ENCODE measurements around the gene PDLIM7.
A peak's percentile ranks its signal among the peaks of the same experiment; 100 is the strongest.

The PDLIM7 gene

GRCh38 chr5:177456976-177457851 lies 40.2 kb downstream of the PDLIM7 start:
- in situ Hi-C loops (cut with MboI; ENCODE audit: low sequenced_read_pairs, unreplicated experiment) = loop anchor here (10.0 kb wide), 1 partner anchor 52 kb away; the partner anchor contains the start of genes F12 and PFN3
- peak; percentile 93 for DNase-seq (ENCODE audit: low spot score)
- peak; percentile 16 for TF ChIP-seq CTCF (IDR thresholded peaks at IDR 0.05; ENCODE audit: borderline replicate concordance, control extremely low read depth, extremely low read depth, insufficient read depth, missing control alignments)

GRCh38 chr5:177456591-177456964 lies 40.8 kb downstream of the PDLIM7 start:
- no peak for DNase-seq (ENCODE audit: low spot score)
- in situ Hi-C loops (cut with MboI; ENCODE audit: low sequenced_read_pairs, unreplicated experiment) = loop anchor here (10.0 kb wide), 1 partner anchor 52 kb away; the partner anchor contains the start of genes F12 and PFN3
- TF ChIP-seq CTCF (IDR thresholded peaks at IDR 0.05; ENCODE audit: borderline replicate concordance, control extremely low read depth, extremely low read depth, insufficient read depth, missing control alignments) = no peak

GRCh38 chr5:177455661-177456590 lies 41.5 kb downstream of the PDLIM7 start:
- peak; percentile 95 for TF ChIP-seq CTCF (IDR thresholded peaks at IDR 0.05; ENCODE audit: borderline replicate concordance, control extremely low read depth, extremely low read depth, insufficient read depth, missing control alignments)
- DNase-seq (ENCODE audit: low spot score) = peak; percentile 93
- in situ Hi-C loops (cut with MboI; ENCODE audit: low sequenced_read_pairs, unreplicated experiment) = loop anchor here (10.0 kb wide), 1 partner anchor 51 kb away; the partner anchor contains the start of genes F12 and PFN3

DNA sequence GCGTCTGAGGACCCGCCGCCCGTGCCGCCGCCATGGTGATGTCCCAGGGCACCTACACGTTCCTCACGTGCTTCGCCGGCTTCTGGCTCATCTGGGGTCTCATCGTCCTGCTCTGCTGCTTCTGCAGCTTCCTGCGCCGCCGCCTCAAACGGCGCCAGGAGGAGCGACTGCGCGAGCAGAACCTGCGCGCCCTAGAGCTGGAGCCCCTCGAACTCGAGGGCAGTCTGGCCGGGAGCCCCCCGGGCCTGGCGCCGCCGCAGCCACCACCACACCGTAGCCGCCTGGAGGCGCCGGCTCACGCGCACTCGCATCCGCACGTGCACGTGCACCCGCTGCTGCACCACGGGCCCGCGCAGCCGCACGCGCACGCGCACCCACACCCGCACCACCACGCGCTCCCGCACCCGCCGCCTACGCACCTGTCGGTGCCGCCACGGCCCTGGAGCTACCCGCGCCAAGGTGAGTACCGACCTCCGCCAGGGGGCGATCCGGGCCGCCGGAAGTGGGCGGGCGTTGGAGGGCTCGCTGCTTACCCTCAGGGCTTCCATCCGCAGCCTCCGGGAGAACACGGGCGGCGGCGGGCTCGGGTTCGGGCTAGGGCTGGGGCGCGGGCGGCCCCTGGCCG lies 42.3 kb downstream of the PDLIM7 start:
- DNase-seq (ENCODE audit: low spot score) = peak; percentile 89
- TF ChIP-seq CTCF (IDR thresholded peaks at IDR 0.05; ENCODE audit: borderline replicate concordance, control extremely low read depth, extremely low read depth, insufficient read depth, missing control alignments) = peak; percentile 90
- in situ Hi-C loops (cut with MboI; ENCODE audit: low sequenced_read_pairs, unreplicated experiment) = loop anchor here (10.0 kb wide), 1 partner anchor 50 kb away; the partner anchor contains the start of genes F12 and PFN3

DNA sequence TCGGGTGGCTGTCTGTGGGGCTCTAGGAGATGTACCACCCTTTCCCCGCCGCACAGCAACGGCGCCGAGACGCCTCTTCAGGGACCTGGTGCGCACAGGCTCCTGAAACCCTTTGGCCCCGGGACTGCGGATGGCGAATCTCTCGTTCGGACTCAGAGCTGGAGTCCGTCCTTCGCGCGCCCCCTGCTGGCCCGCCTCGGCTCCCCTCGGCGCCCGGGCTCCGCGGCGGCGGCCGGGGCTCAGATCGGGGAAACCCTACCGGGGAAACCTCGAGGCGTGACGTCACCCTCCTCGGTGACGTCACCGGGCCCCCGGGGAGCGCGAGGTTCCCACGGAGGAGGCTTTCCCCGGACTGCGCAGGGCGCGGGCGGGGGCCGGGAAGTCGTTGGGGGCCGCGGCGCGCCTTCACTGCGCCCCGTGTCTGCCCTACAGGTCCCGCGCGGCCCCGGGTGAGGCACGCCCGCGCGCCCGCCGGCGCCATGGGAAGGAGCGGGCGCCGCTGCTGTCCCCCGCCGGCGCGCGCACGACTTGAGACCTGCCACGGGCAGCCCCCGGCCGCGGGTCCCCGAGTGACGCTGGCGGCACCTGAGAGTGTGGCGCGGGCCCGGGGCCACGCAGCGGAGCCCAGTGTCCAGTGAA lies 42.9 kb downstream of the PDLIM7 start:
- peak; percentile 98 for TF ChIP-seq CTCF (IDR thresholded peaks at IDR 0.05; ENCODE audit: borderline replicate concordance, control extremely low read depth, extremely low read depth, insufficient read depth, missing control alignments)
- peak; percentile 97 for DNase-seq (ENCODE audit: low spot score)
- in situ Hi-C loops (cut with MboI; ENCODE audit: low sequenced_read_pairs, unreplicated experiment) = loop anchor here (10.0 kb wide), 1 partner anchor 50 kb away; the partner anchor contains the start of genes F12 and PFN3

Measured in GM13976 (cell line).